Stimulated activated naive CD4-positive, alpha-beta T cell treated with Interleukin-2 at 50 U/mL for 16 hours (primary cell): Measurements from ENCODE around the gene FABP1.

ENCODE experiments used
- DNase-seq: peaks from one replicate; lab custom pipeline; 2025; lab: John Stamatoyannopoulos, UW

The FABP1 gene

DNA sequence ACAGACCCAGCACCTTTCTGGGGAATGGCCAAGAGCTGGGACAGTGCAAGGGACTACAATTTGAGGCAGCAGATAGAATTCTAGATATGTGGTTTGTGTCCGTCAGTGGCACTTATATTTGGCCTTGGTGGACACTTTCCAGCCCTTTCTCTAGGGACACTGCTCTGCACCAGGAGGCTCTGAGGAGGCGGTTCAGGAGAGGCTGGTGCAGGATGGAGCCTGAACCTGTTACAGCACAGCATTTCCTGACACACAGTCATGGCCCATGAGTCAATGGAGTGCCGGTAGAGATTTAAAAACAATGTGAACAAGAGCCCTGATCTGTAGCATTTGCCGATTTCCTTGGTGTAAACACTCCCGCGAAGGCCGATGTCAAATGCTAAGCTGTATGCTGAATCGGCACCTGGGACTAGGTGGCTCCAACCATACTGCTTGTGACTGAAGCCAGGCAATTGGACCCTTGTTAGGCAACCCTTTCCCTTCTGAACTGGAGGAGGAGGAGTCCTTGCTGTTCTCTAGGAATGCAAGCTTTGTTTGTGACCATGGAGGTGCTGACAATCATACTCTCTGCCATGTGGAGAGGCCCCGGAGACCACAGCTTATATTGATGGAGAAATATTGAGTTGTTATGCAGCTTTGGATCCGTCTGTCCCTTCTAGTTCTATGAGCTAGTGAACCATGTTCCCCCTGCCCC is 11.9 kb downstream of the FABP1 start:
- DNase-seq: no peak

DNA sequence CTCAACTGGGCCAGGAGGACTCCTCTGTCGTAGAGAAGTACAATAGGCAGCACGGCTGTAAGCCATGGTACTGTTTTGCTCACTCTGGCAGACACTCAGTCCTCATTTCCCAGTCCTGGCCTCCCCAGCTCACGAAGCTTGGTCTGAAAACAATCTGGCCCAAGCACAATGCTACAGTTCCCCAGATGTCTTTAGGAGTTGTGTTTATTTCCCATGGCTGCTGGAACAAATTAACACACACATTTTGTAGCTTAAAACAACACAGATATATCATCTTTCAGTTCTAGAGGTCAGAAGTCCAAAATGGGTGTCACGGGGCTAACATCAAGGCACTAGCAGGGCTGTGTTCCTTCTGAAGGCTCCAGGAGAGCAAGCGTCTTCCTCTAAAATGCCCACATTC is 13.0 kb downstream of the FABP1 start:
- DNase-seq: no peak

DNA sequence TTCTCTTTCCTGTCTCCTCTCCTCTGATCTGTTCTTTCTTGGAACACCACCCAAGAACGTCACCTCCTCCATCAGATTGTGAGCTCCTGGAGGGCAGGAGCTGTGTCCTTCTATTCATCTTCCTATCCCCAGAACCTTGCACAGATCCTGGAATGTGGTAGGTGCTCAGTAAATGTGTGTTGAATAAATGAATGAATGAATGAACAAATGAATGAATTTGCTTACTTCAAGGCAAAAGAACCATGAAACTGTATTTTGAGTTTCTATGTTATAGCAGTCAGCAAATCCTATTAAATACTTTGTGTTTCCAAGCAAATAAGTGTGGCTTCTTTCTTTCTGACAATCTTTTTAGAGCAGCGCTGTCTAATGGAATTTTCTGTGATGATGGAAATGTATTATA is 14.8 kb downstream of the FABP1 start:
- no peak for DNase-seq

DNA sequence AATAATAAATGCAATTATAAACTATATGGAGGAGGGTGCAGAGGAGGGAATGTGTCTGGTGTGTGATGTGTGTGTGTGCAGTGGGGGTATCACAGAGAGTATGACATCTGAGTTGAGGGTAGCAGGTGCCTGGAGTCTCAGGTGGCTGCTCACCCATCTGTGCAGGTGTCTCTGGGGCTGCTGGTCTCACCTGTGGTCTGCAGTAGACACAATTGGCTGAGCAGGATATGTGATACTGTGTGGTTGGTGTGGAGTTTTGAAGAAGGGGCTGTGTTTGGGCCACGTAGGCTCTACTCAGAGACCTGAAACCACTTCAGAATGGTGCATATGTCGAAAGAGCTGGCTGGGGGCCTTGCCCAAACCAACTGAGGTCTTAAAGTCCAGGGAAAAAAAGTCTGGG is 17.0 kb downstream of the FABP1 start:
- DNase-seq: no peak

DNA sequence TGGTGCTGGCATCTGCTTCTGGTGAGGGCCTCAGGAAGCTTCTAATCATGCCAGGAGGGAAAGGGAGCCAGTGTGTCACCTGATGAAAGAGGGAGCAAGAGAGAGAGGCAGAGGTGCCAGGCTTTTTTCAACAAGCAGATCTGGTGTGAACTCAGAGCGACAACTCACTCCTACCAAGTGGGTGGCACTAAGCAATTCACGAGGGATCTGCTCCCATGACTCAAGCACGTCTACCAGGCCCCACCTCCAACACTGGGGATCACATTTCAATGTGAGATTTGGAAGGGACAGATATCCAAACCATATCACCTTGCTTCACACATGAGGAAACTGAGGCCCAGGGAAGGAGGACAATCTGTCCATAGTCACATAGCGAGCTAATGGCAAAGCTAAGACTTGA is 19.1 kb downstream of the FABP1 start:
- DNase-seq: no peak

DNA sequence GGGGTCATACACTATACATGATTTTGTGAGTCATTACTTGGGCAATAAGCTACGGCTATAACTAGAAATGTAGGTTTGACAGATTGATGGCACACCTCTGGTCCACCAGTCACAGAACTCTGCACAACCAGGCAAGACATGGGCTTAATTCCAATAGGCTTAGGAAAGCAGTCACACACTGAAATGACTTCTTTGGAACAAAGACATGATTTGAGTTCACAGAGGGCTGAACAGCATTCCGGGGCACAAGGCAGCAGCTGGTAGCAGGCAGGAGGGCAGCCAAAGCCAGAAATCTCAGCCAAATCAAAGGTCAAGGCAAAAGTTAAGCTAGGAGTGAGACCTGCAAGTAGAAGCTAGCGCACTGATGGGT is 27.4 kb downstream of the FABP1 start:
- no peak for DNase-seq

DNA sequence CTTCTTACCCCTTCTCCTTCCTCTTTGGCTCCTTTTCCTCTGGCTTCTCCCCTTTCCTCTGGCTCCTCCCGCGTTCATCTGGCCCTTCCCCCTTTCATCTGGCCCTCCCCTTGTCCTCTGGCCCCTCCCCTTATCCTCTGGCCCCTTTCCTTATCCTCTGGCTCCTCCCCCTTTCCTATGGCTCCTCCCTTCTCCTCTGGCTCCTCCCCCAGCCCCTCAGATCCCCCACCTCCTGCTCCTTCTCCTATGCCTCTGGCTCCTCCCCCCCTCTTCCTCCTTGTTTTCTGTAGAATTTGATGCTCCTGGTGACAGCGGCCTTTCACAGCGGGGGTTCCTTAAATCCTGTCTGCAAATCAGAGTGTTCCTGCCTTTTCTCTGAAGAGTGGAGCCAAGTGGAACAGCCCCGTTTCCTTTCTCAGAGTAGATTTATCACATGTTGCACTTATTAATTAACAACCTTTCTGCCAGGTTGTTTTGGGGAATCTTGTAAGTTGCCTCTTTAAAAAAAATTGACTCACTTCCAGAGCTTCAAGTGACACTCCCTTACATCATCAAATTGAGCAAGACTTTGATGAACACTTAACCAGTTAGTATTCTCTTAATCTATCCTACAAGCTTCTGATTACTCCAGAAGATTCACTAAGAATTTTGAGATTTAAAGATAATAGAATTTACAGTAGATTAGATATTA is 27.9 kb downstream of the FABP1 start:
- DNase-seq: no peak

DNA sequence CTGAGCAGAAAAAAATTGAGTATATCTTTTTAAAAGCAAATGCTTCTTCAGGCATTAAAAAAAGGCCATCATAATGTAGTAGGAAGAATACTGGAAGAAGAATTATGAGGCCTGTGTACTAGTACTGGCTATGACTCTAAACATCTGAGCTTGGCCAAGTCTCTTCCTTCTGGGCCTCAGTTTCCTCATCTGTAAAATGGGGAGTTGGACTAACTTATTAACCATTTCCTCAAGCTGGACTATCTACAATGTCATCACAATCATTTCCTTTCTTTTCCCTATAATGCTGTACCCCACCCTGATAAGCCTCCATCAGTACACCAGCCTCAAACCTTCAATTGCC is 29.3 kb downstream of the FABP1 start:
- no peak for DNase-seq

DNA sequence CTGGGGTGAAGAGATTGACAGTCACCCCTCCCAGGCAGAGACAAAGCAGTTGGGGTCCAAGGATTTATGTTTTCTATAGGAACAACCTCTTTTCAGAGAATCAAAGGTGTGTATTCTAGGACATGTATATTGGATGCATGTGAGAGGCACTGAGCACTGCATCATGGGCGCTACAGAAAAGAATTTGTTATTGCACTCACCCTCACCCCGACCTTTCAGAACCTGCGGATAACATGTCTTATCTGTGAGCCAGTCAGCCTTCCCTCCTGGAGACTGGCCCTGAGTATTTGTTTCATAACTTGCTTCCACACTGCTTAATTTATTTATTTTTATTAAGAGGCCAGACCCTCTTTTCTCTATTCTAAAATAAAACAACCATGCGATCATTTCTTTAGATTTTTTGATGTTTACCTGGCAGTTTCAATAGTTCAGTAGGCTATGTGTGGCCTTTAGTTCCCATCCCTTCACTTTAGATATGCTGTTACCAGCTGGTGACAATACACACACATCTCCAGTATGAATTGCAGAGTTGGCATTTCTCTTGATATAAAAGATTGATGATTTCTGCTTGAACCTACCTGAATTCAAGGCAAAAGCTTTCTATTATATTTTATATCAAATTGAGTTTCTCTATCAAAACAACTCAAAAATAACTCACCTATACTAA is 29.8 kb downstream of the FABP1 start:
- no peak for DNase-seq

DNA sequence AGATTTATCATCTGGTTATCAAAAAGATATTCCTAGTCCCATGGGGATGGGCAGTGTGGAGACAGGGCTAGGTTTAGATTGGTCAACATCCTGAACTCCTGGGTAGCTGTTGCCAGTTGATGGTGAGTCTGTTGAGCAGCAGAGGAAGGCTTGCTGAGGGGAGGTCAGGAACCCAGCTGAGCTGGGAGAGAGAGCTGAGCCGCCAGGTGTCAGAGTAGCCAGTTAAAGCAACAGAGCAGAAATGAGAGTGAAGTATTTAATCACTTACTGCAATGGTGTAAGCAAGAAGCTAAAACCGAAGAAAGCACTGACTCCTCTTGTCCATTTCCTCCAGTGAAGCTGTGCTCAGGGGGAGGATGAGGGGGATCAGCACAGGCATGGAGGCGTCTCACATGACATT is 30.7 kb downstream of the FABP1 start:
- DNase-seq: no peak

DNA sequence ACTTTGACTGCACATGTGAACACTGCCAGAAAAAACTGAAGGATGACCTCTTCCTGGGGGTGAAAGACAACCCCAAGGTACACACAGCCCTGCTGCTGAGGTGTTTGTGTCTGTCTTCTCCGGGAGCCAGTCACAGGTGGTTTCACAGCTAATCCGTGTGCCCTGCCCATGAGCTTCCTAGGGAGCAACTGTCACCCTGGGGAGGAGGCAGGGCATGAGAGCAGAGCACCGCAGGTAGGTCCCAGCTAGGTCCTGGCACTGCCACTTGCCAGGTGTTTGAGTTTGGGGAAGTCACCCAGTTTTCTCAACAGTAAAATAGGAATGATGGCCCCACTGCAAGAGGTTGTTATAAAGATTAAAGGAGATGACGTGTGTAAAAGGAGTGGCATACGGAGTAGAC is 31.2 kb downstream of the FABP1 start:
- DNase-seq: no peak

DNA sequence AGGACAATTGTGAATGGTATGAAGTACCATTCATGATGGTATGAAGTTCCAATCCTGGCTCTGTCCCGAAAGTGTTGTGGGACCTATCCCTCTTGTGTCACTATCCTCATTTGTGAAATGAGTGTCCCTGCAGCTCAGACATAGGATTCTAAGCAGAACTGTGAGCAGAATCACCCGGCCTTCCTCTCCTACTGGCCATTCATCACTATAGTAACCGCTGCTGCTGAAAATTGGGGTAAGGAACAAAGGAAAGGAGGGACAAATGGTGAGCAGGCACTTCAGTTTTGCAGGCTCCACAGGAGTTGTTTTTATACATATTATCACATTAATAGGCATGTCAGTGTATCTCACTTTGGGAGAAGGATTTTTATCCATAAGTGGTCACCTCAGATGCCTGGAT is 32.8 kb downstream of the FABP1 start:
- DNase-seq: no peak

DNA sequence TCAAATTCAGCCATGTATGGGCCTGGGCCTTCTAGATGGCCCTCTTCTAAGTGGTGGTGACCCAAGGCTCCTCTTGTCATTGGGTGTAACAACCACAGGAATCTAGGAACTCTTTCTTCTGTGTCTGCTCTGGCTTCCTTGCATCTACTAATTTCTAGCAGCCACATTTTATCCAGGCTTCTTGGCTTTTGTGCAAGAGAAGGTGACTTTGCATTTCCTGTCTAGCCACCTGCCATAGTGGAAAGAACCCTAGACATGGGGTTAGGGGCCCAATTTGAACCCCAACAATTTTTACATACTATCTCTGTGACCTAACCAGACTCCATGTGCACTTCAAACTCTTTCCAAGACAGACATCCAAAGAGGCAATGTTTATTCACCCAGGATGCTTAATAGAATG is 35.1 kb downstream of the FABP1 start:
- no peak for DNase-seq

DNA sequence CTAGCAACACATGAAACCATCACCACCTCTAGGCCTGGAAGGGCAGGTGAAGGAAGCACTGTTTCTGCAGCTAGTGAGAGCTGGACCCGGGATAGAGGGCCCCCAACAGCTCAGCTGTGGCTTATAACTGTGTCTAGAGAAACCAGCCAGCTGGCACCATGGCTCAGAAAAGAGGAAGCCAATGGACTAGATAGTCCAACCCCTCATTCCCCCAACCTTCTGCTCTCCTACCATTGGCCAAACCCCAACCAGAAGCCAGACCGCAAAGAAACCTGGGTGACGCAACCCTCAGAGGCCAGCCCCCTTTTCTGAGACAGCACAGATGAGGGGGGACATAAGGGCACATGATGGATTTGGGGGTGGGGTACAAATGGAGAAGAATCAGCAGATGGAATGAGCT is 35.9 kb downstream of the FABP1 start:
- DNase-seq: no peak

DNA sequence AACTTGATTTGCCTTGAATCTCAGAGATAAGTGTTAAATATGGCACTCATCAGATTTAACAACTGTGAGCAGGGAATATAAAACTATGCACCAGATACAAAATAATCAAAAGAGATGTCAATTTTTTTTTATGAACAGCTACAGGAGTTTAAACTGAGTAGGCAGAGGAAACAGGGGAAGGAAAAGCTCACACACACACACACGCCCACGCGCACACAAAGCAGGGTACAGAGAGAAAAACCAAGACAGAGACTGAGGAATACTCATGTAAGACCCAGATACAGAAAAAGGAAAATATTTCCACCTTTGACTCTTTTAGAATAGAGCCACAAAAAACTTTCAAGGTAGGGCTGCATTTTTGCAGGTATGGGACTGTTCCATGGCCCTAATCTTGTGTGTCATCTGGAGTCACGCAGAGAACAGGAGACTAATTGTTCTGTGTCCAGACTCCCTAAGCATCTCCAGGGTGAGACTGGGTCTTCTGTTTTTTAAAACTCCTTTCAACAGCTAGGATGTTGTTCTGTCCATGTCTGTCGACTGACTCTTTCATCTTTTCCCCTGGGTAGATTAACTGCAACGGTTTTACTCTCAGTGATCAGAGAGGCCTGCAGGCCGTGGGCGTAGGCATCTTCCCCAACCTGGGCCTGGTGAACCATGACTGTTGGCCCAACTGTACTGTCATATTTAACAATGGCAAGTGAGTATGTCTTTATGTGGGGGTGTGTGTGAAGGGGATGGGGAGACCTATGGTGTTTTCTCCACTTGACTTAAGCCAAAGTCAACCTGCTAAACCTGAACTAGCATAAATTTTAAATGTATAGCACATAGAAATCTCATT is 37.2 kb downstream of the FABP1 start:
- DNase-seq: no peak

DNA sequence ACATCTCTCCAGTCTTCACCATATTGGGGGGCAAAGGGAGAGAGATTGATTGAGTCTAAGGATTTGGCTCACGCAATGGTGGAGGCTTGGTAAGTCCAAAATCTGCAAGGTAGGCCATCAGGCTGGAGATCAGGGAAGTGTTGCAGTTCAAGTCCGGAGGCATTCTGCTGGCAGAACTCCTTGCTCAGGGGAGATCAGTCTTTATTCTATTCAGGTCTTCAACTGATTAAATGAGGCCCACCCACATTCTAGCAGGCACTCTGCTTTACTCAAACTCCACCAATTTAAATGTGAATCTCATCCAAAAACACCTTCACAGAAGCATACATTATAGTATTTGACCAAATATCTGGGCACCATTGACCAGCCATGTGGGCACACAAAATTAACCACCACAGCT is 38.9 kb downstream of the FABP1 start:
- no peak for DNase-seq

DNA sequence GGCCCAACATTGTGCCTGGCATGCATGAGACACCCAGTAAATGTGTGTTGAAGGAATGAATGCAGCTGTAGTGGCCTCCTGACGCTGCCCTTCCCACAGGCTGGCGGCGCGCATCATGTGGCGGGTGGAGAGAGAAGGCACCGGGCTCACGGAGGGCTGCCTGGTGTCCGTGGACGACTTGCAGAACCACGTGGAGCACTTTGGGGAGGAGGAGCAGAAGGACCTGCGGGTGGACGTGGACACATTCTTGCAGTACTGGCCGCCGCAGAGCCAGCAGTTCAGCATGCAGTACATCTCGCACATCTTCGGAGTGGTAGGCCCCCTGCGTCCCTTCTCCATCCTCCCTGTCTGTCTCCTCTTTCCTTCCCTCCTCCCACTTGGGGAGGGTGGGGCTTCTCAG is 40.1 kb downstream of the FABP1 start:
- DNase-seq: no peak

DNA sequence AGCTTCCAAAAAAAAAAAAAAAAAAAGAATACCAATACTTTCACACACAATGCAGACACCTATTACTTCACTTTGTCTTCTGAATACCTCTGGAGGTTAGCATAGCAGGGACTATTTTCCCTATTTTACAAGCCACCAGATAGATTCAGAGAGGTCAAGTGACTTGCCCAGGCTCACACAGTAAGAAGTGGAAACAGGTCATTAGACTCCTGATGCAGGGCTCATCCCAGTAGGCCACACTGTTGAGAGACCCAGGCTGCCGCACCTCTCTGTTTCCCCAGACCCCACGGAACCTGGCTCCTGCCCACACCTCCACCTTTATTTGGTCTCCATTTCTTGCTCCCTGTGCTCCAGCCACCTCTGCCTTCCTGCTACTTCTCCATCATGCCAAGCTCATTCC is 40.8 kb downstream of the FABP1 start:
- DNase-seq: no peak

DNA sequence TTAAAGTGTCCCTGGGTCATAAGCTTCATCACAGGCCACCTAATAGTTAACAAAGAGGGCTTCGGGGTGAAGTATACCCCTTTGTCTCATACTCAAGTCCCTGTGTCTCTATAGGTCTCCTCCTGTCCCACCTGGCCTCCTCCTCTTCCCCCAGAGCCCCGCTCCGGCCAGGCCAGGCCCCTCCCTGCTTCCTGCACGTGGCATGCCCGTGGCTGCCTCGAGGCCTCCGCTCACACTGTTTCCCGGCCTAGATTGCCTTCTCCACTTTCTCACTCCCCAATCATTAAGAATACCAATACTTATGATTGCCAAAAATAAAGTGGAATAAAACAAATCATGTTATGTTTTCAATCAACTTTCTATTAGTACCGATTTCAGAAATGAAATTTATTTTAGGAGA is 41.5 kb downstream of the FABP1 start:
- DNase-seq: no peak

DNA sequence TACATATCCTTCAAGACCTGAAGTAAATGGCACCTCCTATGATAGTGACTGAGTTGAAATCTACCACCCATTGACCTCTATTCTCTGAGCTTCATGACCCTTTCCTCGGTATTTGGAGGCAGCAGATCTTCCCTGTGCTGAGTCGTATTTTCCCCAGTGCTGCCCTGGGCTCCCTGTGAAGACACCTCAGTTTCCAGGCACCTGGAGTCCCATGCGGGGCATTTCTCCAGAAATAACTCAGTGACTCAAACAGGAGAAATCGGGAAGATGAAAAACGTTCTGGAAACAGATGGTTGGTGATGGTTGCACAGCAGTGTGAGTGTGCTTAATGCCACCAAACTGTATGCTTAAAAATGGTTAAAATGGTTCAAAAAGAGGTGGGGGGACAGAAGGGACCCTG is 42.3 kb downstream of the FABP1 start:
- DNase-seq: no peak

DNA sequence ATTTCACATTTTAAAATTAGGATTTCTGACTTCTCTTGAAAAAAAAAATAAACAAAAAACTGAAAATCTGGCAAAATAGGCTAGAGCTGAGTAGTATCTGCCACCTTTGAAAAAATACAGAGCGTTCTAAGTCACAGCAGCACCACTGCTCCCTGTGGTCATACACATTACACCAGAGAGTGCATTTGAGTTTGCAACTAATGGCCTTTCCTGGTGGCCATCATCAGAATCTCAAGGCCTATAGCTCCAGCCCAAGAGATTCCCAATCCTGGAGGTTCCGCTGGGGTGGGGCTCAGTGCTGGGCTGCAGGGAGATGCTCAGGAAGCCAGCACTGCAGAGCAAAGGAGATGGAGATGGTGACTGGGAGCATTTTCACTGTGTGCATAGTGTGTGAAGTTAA is 42.8 kb downstream of the FABP1 start:
- no peak for DNase-seq

DNA sequence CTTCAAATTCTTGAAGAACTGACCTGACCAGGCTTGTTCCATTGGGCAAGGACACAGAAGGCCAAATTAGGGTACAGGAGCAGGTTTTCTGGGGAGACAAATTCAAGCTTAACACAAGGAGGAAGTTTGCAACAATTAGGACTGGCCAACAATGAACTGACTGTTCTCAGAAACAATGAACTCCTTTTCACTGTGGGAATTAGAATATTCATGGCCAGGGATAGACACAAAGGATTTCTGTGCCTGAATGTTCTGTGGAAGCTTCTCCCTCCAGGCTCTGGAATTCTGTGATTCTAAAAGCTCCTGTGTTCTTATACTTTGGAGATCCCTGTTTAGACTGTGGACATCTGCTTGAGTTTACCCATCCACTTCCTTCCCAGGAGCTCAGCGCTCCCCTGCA is 45.1 kb downstream of the FABP1 start:
- DNase-seq: no peak
